Superior temporal gyrus (tissue), 1 donor: ENCODE measurements around the gene TPM4.

Source experiments
- DNase-seq: peaks from one replicate; pipeline ENCODE4 v3.0.0-alpha.2; 2016; ENCODE audit errors: extremely low spot score

TPM4 gene

GRCh38 chr19:16127776-16128371 lies 51.6 kb downstream of the TPM4 start:
- no peak for DNase-seq

- no peak for DNase-seq
Observed at GRCh38 chr19:16131648-16132047, 55.4 kb downstream of the TPM4 start.

DNA sequence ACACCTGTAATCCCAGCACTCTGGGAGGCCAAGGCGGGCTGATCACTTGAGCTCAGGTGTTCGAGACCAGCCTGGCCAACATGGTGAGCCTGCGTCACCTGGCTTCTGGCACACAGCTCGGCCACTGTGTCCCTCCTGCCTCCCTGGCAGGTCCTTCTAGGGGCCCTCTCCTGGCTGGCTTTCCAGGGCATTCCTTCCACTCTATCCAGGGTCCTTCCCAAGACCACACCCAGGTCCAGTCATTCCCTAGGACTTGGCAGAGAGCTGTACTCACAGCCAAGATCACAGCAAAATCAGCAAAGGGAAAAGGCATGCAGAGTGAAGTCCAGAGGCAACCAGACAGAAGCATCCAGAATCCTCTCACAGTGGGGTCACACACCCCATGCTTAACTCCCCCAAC lies 57.5 kb downstream of the TPM4 start:
- no peak for DNase-seq

DNA sequence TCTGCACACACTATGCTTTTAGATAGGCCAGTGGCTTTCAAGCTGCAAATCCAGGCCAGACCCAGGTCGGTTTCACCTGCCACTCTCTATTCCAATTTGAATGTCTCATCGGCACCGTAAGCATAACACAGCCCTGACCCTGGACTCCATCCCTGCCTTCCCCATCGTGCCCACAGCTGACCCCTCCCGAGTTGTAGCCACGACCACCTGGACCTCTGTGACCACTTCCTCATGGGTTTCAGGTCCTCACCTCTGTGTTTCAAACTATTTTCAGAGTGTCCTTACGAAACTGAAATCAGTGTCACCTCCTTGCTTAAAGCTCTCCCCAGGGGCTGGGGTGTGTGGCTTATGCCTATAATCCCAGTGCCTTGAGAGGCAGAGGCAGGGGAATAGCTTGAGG lies 58.2 kb downstream of the TPM4 start:
- DNase-seq = no peak

DNA sequence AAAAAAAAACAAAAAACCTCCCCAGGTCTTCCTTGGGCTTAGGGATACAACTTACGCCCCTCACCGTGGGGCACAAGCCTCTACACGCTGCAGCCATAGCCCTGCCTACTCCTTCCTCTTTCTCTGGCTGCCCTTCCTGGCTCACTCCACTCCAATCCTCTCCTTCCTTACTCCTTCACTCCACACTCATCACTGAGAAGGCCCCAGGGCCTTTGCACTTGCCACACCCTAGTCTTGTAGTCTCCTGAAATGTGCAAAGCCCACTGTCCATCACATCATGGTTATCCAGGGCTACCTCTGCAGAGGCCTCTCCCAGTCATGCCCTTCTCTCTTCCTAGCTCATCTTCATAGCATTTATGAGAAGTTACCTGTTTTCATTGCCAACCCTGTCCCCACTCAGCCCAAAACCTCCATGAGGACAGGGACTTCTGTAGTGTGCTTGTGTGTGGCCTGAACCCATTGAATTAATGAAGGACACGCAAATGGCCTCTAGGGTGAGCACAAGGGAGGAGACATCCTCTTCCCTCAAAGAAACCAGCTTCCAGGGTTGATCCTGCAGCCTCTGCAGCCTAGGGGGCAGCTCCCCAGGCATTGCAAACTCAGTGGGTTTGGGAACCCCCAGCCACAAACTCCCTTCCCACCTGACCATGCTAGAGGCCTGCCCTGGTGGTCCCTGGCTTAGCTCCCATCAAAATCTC lies 59.3 kb downstream of the TPM4 start:
- no peak for DNase-seq

DNA sequence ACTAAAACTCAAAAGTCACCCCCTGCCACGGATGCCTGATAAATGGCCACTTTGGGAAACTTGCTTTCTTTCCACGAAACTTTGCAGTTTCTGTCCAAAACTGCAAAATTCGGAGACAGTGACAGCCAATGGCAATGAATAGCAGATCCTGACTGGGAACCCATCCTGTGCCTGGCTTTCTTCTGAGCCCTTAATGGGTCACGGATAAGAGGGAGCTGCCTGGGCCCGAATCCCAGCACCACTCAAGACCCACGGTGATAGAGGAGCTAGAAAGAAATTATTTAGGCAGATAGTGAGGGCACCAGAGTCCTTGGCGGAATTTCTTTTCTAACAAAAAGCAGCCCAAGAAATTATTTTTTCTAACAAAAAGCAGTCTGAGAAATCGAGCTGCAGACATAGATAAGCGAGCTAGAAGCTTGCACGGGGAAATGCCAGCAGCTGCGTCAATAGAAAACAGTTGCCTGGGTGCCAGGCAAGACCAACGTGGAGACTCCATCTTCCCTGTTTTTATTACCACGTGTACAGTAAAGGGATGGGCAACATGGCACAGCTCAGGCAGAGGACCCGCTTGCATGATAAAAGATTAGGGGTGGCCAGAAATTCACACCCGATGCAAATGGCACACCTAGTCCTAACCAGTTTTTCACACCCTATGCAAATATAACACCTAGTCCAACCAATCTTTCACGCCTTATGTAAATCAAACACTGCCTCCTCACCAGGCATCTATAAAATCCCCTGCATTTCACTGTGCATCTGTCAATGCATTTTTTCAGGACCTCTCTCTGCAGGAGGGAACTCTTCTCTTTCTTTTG lies 60.1 kb downstream of the TPM4 start:
- no peak for DNase-seq

GRCh38 chr19:16139752-16140151 lies 63.5 kb downstream of the TPM4 start:
- DNase-seq = no peak

DNA sequence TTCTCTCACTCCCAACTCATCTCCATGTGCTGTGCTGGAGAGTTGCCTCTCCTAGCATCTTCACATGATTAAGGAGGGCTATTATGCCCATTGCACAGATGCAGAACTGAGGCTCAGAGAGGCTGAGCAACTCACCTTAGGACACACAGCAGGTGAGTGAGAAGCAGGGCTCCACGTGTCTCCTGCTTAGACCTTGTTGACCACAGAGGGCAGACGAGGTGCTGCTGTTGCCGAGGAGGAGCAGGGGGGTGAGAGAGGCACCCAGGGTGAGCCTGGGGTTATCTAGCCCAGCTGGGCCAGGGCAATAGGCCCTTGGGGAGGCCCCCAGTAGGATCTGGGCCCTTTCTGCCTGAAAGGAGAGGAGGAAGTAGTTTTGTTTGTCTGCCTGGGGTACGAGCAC lies 64.7 kb downstream of the TPM4 start:
- DNase-seq = no peak

DNA sequence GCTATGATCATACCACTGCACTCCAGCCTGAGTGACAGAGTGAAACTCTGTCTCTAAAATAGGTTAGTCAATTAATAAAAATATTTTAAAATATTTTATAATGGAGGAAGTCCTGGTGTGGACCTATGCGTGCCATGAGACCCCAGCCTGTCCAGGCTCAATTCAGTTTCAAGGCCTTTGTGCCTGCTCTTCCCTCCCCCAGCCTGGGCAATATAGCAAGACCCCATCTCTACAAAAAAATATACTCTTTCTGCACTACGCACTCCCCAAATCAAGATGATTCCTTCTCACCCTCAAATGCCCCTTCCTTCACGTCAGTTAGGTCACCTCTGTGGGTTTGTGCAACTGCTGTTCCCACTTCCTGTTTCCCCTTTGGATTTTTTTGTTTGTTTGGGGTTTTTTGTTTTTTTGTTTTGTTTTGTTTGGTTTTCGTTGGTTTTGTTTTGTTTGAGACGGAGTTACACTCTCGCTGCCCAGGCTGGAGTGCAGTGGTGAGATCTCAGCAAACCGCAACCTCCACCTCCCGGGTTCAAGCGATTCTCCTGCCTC lies 65.8 kb downstream of the TPM4 start:
- DNase-seq = no peak

- DNase-seq = no peak
Observed at GRCh38 chr19:16143399-16144215, 67.3 kb downstream of the TPM4 start, which contains the start of gene HSH2D. HSH2D (plus strand) TSS chr19:16143685; CDS start chr19:16148751, 5,066 bp downstream.

- no peak for DNase-seq
Observed at GRCh38 chr19:16144216-16144581, 67.9 kb downstream of the TPM4 start.

DNA sequence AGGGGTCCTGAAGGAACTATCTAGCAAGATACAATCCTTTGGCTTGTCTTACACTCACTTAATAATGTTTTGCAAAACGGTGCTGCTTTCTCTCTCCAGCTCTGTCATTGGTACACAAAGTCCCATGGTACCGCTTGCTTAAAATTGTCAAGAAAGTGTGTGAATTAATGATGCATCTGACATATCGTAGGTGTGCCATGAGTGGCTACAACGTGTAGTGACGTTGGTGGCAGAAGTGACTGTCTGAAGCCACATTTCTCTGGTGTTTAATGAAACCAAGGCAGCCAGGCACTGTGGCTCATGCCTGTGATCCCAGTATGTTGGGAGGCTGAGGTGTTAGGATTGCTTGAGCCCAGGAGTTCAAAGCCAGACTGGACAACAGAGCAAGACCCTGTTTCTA lies 69.8 kb downstream of the TPM4 start:
- no peak for DNase-seq

DNA sequence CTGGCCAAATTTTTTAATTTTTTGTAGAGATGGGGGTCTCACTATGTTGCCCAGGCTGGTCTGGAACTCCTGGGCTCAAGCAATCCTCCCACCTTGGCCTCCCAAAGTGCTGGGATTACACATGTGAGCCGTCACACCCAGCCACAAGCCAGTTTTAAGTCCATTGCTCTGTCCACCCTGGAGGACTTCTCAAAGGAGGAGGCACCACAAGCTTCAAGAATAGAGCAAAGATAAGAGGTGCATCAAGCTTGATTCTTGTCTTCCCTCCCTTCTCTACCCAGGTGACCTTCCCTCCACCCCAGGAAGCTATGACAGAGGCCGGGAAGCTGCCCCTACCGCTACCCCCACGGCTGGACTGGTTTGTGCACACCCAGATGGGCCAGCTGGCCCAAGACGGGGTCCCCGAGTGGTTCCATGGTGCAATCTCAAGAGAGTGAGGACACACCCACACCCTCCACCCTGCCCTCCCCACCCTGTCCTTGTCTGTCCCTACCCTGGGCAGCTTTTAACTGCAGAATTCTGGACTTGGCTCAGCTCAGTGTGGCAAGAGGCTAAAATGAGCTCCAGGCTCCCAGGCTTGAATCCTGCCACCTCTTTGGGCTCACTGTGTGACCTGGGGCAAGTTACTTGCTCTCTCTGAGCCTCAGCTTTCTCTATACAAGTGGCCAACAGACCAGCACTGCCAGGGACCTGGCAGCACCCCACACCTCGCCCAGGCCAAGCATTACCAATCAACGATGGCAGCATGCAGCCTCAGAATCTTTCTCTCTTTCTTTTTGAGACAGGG lies 72.3 kb downstream of the TPM4 start:
- no peak for DNase-seq
